GM12872 (cell line): ENCODE data around the gene HEATR1.

Source experiments
- TF ChIP-seq, protein P1 (sequence below): IDR thresholded peaks from 3 replicates; pipeline ENCODE4 v1.5.1; 2011; ENCODE audit warnings: low read depth, mild to moderate bottlenecking, low read length, moderate library complexity; ENCODE audit not compliant: insufficient read depth

Gene HEATR1

DNA sequence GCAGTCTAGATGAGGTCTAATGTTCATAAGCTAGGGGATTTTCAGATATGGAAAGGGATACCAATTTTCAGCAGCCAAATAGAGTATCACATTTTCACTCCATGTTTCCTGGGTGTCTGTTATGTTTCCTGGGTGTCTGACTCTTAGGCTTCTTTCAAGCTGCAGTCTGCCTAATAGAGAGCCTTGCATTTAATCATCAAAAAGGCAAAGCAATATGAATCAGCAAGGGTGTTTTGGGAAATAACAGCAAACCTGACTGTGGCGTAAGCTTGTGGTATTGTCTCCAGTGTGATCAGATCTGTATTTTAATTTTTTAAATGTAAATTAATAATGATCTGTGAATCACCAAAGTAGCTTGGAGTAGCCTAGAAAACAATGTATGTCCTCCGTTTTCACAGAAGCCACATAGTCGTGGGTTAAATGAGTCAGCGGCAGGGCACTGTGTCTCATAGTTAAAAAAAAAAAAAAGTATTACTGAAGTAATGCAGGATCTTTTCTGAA is 70.1 kb downstream of the HEATR1 start:
- TF ChIP-seq, protein P1, sequence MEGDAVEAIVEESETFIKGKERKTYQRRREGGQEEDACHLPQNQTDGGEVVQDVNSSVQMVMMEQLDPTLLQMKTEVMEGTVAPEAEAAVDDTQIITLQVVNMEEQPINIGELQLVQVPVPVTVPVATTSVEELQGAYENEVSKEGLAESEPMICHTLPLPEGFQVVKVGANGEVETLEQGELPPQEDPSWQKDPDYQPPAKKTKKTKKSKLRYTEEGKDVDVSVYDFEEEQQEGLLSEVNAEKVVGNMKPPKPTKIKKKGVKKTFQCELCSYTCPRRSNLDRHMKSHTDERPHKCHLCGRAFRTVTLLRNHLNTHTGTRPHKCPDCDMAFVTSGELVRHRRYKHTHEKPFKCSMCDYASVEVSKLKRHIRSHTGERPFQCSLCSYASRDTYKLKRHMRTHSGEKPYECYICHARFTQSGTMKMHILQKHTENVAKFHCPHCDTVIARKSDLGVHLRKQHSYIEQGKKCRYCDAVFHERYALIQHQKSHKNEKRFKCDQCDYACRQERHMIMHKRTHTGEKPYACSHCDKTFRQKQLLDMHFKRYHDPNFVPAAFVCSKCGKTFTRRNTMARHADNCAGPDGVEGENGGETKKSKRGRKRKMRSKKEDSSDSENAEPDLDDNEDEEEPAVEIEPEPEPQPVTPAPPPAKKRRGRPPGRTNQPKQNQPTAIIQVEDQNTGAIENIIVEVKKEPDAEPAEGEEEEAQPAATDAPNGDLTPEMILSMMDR: no peak

DNA sequence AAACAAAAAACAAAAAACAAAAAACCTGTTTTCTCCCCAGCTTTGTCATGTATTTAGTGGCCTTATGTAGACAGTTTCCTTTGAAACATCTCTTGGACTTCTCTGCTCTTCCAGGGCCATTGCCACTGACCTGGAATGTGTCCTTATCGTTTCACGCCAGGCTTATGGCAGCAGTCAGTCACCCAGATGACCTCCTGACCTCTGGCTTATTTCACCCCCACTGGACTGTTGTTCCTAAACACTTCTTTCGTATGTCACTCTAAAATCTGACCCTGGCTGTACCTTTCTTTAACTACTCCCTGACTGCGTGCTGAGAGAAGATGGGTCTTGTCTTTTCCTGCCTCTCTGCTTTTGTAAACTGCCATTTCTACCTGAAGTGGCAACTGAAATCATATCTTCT is 71.5 kb downstream of the HEATR1 start:
- TF ChIP-seq, protein P1: no peak

DNA sequence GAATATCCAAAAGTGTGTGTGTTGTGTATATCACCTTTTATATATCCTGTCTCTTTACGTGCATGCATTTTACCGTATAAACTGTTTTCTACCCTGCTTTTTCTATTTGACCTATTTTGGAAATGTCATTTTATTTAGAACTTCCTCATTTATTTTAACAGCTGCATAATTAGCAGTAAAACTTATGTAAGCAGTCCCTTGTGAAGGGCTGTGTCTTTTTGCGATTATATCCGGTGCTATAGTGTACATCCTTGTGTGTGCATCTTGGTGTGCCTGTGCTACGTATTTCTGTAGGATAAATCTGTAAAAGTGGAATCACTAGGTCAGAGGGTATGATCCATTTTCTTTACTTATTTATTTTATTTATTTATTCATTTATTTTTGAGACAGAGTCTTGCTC is 73.4 kb downstream of the HEATR1 start:
- TF ChIP-seq, protein P1: no peak

DNA sequence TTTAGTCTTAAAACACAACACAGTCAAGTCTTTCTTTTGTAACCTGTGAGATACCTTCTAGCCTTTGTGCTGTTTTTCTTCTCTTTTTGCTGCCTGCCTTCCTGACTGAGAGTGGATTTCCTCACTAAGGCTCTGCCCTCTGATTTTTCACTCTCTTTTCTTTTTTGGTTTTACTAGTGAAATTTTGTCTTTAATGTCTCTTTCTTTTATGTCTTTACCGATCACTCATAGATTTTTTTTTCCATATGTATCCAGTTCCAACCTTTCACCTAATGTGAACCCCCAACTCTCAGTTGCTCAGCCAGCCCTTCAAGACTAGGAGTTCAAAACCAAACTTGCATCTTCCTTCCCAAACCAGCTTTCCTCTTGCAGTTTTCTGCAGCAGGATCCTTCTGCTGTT is 74.0 kb downstream of the HEATR1 start:
- TF ChIP-seq, protein P1: no peak

DNA sequence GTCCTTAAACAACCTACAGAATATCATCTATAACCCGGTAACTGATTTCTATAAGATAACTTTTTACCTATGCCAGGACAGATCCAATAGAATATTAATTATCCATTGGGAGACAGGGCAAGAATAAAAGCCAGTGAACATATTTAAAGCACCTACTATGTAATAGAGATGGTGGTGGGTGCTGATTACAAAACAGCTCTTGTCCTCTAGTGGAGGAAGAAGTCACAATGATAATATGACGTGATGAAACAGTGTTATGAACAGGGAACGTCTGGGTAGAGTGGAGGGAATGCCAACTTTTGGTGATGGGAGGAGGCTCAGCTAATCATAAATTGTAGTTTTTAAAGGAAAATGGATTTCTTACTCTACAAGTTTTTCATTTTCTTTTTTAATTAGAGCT is 78.2 kb downstream of the HEATR1 start:
- TF ChIP-seq, protein P1: no peak

DNA sequence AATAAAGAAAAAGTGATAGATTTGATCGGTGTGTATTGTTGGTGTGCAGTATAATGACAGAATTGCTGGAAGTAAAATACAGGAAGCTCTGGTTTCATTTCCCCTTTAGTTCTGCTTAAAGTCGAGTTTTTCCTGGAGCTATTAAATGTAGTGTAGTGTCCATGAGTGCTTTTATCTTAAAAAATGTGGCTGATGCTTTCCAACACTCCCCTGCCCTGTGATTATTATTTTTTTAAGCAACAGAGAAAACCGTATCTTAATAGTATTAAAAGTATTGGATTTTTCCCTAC is 79.5 kb downstream of the HEATR1 start:
- TF ChIP-seq, protein P1: no peak

GRCh38 chr1:236524142-236524894 is 80.0 kb downstream of the HEATR1 start:
- TF ChIP-seq, protein P1: no peak
